ENCODE data around the gene PRPF31.
"Not testable (repeated sequence)": the region's sequence is repeated elsewhere in the genome, so short reads cannot be mapped to it uniquely, and the experiment has no call there.

PRPF31 gene

DNA sequence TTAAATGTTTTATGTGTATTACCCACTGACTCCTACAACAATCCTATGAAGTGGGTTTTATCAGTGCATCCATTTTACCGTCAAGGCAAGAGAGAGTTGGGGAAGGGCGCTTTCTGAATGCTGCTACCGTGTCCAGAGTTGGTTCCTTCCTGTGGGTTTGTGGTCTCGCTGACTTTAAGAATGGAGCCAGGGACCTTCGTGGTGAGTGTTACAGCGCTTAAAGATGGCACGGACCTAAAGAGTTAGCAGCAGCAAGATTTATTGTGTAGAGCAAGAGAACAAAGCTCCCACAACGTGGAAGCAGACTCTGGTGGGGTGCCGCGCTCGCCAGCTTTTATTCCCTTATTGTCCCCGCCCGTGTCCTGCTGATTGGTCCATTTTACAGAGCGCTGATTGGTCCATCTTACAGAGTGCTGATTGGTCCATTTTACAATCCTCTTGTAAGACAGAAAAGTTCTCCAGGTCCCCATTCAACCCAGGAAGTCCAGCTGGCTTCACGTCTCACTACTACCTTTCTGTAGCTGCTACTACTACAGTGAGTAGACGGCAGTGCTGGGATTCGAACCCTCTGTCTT is 21.0 kb upstream of the PRPF31 start:
- DNase-seq (no peak), ATAC-seq (ENCODE audit: insufficient read depth, low read depth) (no peak)
- Histone ChIP-seq H3K9me3 (ENCODE audit: insufficient read depth, low read length, severe bottlenecking) (no peaks in the 10 kb centered on the region), H3K79me2 (ENCODE audit: insufficient read depth, low read length) (no peaks in the 10 kb centered on the region), H3K27me3 (ENCODE audit: insufficient read depth, low read length, poor library complexity) (no peaks in the 10 kb centered on the region), H3K36me3 (ENCODE audit: insufficient read depth, low read length) (no peaks in the 10 kb centered on the region), H3K4me2 (ENCODE audit: insufficient read depth, low read length) (no peak overlapping the region), H3K4me1 (ENCODE audit: insufficient read depth, low read length) (no peaks in the 10 kb centered on the region), H3K27ac (ENCODE audit: low read length) (no peak overlapping the region), H2AFZ (ENCODE audit: low read depth, low read length) (no peak overlapping the region), H3K4me3 (ENCODE audit: low read depth in 1 of 2, low read length in 2 of 2) (no peak overlapping the region), H4K20me1 (ENCODE audit: insufficient read depth, low read length) (no peaks in the 10 kb centered on the region), H3K9ac (ENCODE audit: low read depth, low read length) (no peak overlapping the region)
- TF ChIP-seq, protein P1, sequence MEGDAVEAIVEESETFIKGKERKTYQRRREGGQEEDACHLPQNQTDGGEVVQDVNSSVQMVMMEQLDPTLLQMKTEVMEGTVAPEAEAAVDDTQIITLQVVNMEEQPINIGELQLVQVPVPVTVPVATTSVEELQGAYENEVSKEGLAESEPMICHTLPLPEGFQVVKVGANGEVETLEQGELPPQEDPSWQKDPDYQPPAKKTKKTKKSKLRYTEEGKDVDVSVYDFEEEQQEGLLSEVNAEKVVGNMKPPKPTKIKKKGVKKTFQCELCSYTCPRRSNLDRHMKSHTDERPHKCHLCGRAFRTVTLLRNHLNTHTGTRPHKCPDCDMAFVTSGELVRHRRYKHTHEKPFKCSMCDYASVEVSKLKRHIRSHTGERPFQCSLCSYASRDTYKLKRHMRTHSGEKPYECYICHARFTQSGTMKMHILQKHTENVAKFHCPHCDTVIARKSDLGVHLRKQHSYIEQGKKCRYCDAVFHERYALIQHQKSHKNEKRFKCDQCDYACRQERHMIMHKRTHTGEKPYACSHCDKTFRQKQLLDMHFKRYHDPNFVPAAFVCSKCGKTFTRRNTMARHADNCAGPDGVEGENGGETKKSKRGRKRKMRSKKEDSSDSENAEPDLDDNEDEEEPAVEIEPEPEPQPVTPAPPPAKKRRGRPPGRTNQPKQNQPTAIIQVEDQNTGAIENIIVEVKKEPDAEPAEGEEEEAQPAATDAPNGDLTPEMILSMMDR (IDR thresholded peaks at IDR 0.05; ENCODE audit: borderline replicate concordance, extremely low read depth, low read length, poor library complexity, severe bottlenecking) = no peak
- TF ChIP-seq EZH2 (IDR thresholded peaks at IDR 0.05; ENCODE audit: borderline replicate concordance, low read depth, low read length, severe bottlenecking) = no peak

DNA sequence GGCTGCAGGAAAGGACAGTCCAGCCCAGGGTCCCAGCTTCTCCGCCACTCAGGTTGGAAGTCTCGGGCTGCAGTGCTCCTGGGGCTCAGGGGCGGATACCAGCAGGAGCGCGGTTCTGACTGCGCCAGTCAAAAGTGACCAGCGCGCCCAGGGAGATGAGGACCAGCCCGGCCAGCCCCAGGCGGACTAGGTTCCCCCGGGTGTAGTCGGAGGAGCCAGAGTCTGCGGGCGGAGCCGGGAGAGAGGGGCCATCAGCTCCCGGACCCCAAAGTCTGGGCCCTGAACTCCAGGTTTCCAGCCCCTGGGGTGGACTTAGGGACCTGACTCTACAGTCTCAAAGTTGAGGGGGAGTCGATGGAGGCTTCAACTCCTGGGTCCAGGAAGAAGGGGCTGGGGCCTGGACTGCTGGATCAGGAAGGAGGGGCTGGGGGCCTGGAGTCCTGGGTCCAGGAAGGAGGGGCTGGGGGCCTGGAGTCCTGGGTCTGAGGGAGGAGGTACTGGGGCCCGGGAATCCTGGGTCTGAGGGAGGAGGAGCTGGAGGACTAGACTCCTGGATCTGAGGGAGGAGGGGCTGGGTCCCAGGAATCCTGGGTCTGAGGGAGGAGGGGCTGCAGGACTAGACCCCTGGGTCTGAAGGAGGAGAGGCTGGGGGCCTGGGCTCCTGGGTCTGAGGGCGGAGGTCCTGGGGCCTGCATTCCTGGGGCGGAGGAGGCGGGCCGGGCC is 20.3 kb upstream of the PRPF31 start:
- H4K20me1 ChIP-seq (ENCODE audit: insufficient read depth, low read length) = no peaks in the 10 kb centered on the region
- DNase-seq = no peak
- no peaks in the 10 kb centered on the region for H3K79me2 ChIP-seq (ENCODE audit: insufficient read depth, low read length)
- no peaks in the 10 kb centered on the region for H3K4me1 ChIP-seq (ENCODE audit: insufficient read depth, low read length)
- H3K27me3 ChIP-seq (ENCODE audit: insufficient read depth, low read length, poor library complexity) = no peaks in the 10 kb centered on the region
- no peak for ATAC-seq (ENCODE audit: insufficient read depth, low read depth)
- H3K4me2 ChIP-seq (ENCODE audit: insufficient read depth, low read length) = no peak overlapping the region
- no peaks in the 10 kb centered on the region for H3K9me3 ChIP-seq (ENCODE audit: insufficient read depth, low read length, severe bottlenecking)
- TF ChIP-seq EZH2 (IDR thresholded peaks at IDR 0.05; ENCODE audit: borderline replicate concordance, low read depth, low read length, severe bottlenecking) = no peak
- TF ChIP-seq, protein P1 (IDR thresholded peaks at IDR 0.05; ENCODE audit: borderline replicate concordance, extremely low read depth, low read length, poor library complexity, severe bottlenecking) = no peak
- no peak overlapping the region for H3K4me3 ChIP-seq (ENCODE audit: low read depth in 1 of 2, low read length in 2 of 2)
- no peak overlapping the region for H3K27ac ChIP-seq (ENCODE audit: low read length)
- H2AFZ ChIP-seq (ENCODE audit: low read depth, low read length) = no peak overlapping the region
- H3K9ac ChIP-seq (ENCODE audit: low read depth, low read length) = no peak overlapping the region
- no peaks in the 10 kb centered on the region for H3K36me3 ChIP-seq (ENCODE audit: insufficient read depth, low read length)

DNA sequence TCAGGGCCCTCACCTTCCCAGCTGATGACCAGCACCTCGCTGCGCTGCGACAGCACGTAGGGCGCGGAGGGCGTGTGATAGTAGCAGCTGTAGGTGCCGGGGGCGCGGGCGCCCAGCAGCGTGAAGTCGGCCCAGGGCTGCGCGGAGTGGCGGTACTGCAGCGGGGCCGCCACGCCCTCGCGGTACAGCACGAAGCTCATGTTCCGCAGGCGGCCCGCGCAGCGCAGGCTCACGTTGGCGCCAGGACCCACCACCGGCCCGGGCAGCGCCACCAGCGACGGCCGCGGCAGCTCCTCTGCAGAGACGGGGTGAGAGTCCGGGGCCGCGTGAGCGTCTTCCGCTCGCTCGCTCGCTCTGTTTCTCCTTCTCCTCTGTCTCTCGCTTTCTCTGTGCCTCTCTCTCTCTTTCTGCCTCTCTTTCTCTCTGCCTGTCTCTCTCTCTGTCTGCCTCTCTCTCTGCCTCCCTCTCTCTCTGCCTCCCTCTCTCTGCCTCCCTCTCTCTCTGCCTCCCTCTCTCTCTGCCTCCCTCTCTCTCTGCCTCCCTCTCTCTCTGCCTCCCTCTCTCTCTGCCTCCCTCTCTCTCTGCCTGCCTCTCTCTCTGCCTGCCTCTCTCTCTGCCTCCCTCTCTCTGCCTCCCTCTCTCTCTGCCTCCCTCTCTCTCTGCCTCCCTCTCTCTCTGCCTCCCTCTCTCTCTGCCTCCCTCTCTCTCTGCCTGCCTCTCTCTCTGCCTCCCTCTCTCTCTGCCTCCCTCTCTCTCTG is 19.5 kb upstream of the PRPF31 start:
- not testable (repeated sequence) for H4K20me1 ChIP-seq (ENCODE audit: insufficient read depth, low read length); H3K4me1 ChIP-seq (ENCODE audit: insufficient read depth, low read length); H3K9me3 ChIP-seq (ENCODE audit: insufficient read depth, low read length, severe bottlenecking); H2AFZ ChIP-seq (ENCODE audit: low read depth, low read length); H3K4me2 ChIP-seq (ENCODE audit: insufficient read depth, low read length); H3K4me3 ChIP-seq (ENCODE audit: low read depth in 1 of 2, low read length in 2 of 2); DNase-seq; H3K9ac ChIP-seq (ENCODE audit: low read depth, low read length); H3K27ac ChIP-seq (ENCODE audit: low read length); H3K36me3 ChIP-seq (ENCODE audit: insufficient read depth, low read length); H3K27me3 ChIP-seq (ENCODE audit: insufficient read depth, low read length, poor library complexity); ATAC-seq (ENCODE audit: insufficient read depth, low read depth); H3K79me2 ChIP-seq (ENCODE audit: insufficient read depth, low read length)

DNA sequence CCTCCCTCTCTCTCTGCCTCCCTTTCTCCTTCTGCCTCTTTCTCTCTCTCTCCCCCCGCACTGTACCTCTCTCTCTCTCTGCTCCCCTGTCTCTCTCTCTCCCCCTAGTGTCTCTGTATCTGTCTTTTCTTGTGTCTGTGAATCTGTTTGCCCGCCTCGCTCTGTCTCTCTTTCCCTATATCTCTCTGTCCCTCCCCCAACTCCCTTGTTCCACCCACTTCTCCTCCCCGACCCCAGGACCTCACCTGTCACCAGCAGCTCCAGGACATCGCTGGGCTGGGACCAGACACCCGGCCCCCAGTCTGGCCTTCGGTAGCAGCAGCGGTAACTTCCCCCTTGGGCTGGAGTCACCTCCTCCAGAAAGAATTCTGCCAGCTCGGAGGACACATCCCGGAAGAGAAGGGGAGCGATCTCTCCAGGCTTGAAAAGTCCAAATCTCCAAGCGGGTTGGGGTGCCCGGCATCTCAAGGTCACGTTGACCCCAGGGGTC is 18.9 kb upstream of the PRPF31 start:
- Histone ChIP-seq H3K9ac (ENCODE audit: low read depth, low read length) (no peak overlapping the region), H3K79me2 (ENCODE audit: insufficient read depth, low read length) (no peaks in the 10 kb centered on the region), H3K4me1 (ENCODE audit: insufficient read depth, low read length) (no peaks in the 10 kb centered on the region), H3K27ac (ENCODE audit: low read length) (no peak overlapping the region), H3K36me3 (ENCODE audit: insufficient read depth, low read length) (no peaks in the 10 kb centered on the region), H3K4me2 (ENCODE audit: insufficient read depth, low read length) (no peak overlapping the region), H3K4me3 (ENCODE audit: low read depth in 1 of 2, low read length in 2 of 2) (no peak overlapping the region), H3K27me3 (ENCODE audit: insufficient read depth, low read length, poor library complexity) (no peaks in the 10 kb centered on the region), H2AFZ (ENCODE audit: low read depth, low read length) (no peak overlapping the region), H4K20me1 (ENCODE audit: insufficient read depth, low read length) (no peaks in the 10 kb centered on the region), H3K9me3 (ENCODE audit: insufficient read depth, low read length, severe bottlenecking) (no peaks in the 10 kb centered on the region)
- ATAC-seq (ENCODE audit: insufficient read depth, low read depth) = no peak
- no peak for DNase-seq
- TF ChIP-seq, protein P1 (IDR thresholded peaks at IDR 0.05; ENCODE audit: borderline replicate concordance, extremely low read depth, low read length, poor library complexity, severe bottlenecking) = no peak
- TF ChIP-seq EZH2 (IDR thresholded peaks at IDR 0.05; ENCODE audit: borderline replicate concordance, low read depth, low read length, severe bottlenecking) = no peak
